ENCODE results near the gene TMEM178B.

DNA sequence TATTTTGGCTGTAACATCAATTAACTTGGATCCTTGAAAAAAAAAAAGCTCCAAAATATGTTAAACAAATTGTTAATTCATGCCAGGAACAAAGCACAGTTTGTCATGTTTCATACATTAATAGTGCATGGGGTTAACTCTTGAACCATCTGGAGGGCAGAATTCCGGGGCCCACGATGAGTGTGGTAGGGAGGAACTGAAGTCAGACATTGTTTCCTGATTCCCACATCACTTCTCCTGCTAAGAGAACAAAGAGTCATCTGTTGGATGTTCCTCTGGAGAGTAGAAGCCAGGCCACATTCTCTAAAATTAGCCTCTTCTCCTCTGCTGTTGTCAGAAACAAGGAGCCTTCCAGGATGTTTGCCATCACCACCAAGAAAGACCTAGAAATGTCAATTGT, 54.6 kb downstream of the TMEM178B start:
- TF ChIP-seq, protein P1, sequence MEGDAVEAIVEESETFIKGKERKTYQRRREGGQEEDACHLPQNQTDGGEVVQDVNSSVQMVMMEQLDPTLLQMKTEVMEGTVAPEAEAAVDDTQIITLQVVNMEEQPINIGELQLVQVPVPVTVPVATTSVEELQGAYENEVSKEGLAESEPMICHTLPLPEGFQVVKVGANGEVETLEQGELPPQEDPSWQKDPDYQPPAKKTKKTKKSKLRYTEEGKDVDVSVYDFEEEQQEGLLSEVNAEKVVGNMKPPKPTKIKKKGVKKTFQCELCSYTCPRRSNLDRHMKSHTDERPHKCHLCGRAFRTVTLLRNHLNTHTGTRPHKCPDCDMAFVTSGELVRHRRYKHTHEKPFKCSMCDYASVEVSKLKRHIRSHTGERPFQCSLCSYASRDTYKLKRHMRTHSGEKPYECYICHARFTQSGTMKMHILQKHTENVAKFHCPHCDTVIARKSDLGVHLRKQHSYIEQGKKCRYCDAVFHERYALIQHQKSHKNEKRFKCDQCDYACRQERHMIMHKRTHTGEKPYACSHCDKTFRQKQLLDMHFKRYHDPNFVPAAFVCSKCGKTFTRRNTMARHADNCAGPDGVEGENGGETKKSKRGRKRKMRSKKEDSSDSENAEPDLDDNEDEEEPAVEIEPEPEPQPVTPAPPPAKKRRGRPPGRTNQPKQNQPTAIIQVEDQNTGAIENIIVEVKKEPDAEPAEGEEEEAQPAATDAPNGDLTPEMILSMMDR (IDR thresholded peaks at IDR 0.05 in 4 of 5, conservative IDR thresholded peaks at IDR 0.05 in 1 of 5): no peak
- TF ChIP-seq POLR2A (IDR thresholded peaks at IDR 0.05): no peak
